ENCODE data around the gene NLRC5. TPM values are rescaled to one million over a fixed set of nuclear protein-coding genes. Genes with fewer than 3 reads are reported as not detected.
A peak's percentile ranks its signal among the peaks of the same experiment; 100 is the strongest.
"Not testable (repeated sequence)": the region's sequence is repeated elsewhere in the genome, so short reads cannot be mapped to it uniquely, and the experiment has no call there.

NLRC5 gene
- total and polyA plus RNA-seq, 5 donors from 2014 or later, result 75.3 to 842 (median 98.2) TPM

- H3K4me1 ChIP-seq (ENCODE audit: control insufficient read depth, insufficient read depth, low read length, poor library complexity, severe bottlenecking), result peaks cover 22% of the 10 kb centered on the region
- H3K9me3 ChIP-seq (ENCODE audit: control insufficient read depth in 2 of 2, low read length in 2 of 2), result no peaks in the 10 kb centered on the region
- peak overlapping the region in 1 of 3 donors; percentile 63 for H3K27ac Mint-ChIP-seq
- H3K36me3 Mint-ChIP-seq, result no peaks in the 10 kb centered on the region
- no peak overlapping the region for H3K4me3 ChIP-seq (ENCODE audit: low read depth, low read length)
- H3K27me3 Mint-ChIP-seq, result no peaks in the 10 kb centered on the region
- H3K4me1 Mint-ChIP-seq, result peaks cover 8 to 52% (median 35%) of the 10 kb centered on the region in 4 donors
- no peaks in the 10 kb centered on the region for H3K36me3 ChIP-seq (ENCODE audit: control insufficient read depth, insufficient read depth, low read length)
- no peaks in the 10 kb centered on the region for H3K9me3 Mint-ChIP-seq
- ATAC-seq (ENCODE audit: low read depth in 2 of 2) (no peak), DNase-seq (no peak)
- H3K4me3 Mint-ChIP-seq, result peak overlapping the region in 1 of 4 donors; percentile 16
- no peaks in the 10 kb centered on the region for H3K27me3 ChIP-seq (ENCODE audit: control insufficient read depth, insufficient read depth, low read length)
- H3K27ac ChIP-seq (ENCODE audit: insufficient read depth, low read length, poor library complexity, severe bottlenecking), result no peak overlapping the region
Observed at GRCh38 chr16:56973294-56973689, 16.1 kb upstream of the NLRC5 start.

DNA sequence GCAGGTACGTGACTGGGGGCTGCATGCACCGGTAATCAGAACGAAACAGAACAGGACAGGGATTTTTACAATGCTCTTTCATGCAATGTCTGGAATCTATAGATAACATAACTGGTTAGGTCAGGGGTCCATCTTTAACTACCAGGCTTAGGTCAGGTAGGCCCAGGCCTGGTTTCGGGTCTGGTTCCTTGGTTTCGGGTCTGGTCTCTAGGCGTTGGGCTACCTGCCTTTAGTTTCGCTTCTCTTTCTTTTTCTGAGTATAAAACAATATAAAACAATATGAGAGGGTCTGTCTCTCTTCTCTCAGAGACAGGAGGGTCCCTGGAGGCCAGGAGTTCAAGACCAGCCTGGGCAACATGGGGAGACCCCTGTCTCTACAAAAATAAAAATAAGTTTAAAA lies 15.5 kb upstream of the NLRC5 start:
- peaks cover 22% of the 10 kb centered on the region for H3K4me1 ChIP-seq (ENCODE audit: control insufficient read depth, insufficient read depth, low read length, poor library complexity, severe bottlenecking)
- not testable (repeated sequence) for ATAC-seq (ENCODE audit: low read depth in 2 of 2); DNase-seq; H3K27me3 Mint-ChIP-seq; H3K36me3 Mint-ChIP-seq; H3K4me3 Mint-ChIP-seq; H3K9me3 Mint-ChIP-seq; H3K36me3 ChIP-seq (ENCODE audit: control insufficient read depth, insufficient read depth, low read length); H3K9me3 ChIP-seq (ENCODE audit: control insufficient read depth in 2 of 2, low read length in 2 of 2); H3K27me3 ChIP-seq (ENCODE audit: control insufficient read depth, insufficient read depth, low read length); H3K4me3 ChIP-seq (ENCODE audit: low read depth, low read length); H3K27ac ChIP-seq (ENCODE audit: insufficient read depth, low read length, poor library complexity, severe bottlenecking)
- H3K4me1 Mint-ChIP-seq, result peaks cover 9 to 53% (median 33%) of the 10 kb centered on the region in 4 donors
- H3K27ac Mint-ChIP-seq, result peak overlapping the region; percentile 27 to 70 (median 63)

DNA sequence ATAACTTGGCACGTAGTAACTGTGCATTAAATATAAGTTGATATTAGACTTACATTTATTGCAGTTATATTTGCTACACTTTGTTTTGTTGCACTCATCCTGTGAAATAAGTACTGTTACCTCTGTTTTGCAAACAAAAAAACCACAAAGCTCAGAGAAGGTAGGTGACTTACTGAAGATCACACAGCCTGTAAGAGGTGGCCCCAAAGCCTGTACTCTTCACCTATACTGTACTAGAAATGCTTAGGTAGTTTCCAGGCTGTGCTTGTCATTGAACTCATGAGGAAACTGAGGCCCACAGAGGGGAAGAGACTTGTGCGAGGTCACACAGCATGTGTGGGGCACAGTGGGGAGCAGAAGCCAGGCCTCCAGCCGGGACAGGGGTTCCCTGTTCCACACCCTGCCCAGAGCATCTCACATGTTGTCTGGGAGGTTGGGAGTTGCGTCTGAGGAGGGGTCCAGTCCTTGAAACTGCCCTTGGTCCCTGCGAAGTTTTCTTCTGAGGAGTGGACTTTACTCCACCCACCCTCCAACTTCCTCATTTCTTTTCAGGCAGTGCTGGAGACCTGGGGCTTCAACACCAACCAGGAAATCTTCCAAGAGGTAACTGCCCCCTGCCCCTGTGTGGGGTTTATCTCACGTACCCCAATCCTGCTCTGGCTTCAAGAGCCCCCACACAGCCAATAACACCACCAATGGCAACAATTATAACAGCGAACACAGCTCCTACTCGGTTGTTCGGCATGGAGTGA lies 14.6 kb upstream of the NLRC5 start:
- no peak overlapping the region for H3K27ac ChIP-seq (ENCODE audit: insufficient read depth, low read length, poor library complexity, severe bottlenecking)
- ATAC-seq (ENCODE audit: low read depth in 2 of 2), result peak in 1 of 2 donors; percentile 52
- H3K27ac Mint-ChIP-seq, result peak overlapping the region; percentile 27 to 63 (median 57)
- no peak for DNase-seq
- no peaks in the 10 kb centered on the region for H3K27me3 ChIP-seq (ENCODE audit: control insufficient read depth, insufficient read depth, low read length)
- no peaks in the 10 kb centered on the region for H3K36me3 ChIP-seq (ENCODE audit: control insufficient read depth, insufficient read depth, low read length)
- H3K4me3 Mint-ChIP-seq, result peak overlapping the region in 3 of 4 donors; percentile 32 to 63 (median 42)
- H3K4me1 Mint-ChIP-seq, result peaks cover 12 to 56% (median 33%) of the 10 kb centered on the region in 4 donors
- no peaks in the 10 kb centered on the region for H3K36me3 Mint-ChIP-seq
- H3K4me1 ChIP-seq (ENCODE audit: control insufficient read depth, insufficient read depth, low read length, poor library complexity, severe bottlenecking), result peaks cover 22% of the 10 kb centered on the region
- no peaks in the 10 kb centered on the region for H3K9me3 Mint-ChIP-seq
- H3K27me3 Mint-ChIP-seq, result no peaks in the 10 kb centered on the region
- H3K9me3 ChIP-seq (ENCODE audit: control insufficient read depth in 2 of 2, low read length in 2 of 2), result no peaks in the 10 kb centered on the region
- no peak overlapping the region for H3K4me3 ChIP-seq (ENCODE audit: low read depth, low read length)

DNA sequence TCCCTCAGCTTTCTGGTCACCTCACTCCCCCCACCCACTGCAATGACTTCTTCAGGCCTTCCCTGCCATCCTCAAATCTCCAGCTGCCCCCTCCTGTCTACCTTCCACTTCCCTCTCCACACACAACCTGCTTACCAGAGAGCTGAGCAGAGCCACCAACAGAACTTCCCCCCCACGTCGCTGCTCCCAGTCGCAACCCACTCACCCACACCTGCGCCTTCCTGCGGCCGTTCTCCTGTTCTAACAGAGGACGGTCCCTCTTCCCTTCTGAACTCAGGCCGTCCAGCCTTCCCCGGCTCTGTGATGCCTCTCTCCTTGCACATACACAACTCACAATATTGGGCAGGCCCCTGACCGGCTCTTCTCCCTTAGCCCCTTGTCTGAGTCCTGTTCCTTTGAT lies 13.6 kb upstream of the NLRC5 start:
- Histone ChIP-seq H3K4me3 (ENCODE audit: low read depth, low read length) (no peak overlapping the region), H3K27me3 (ENCODE audit: control insufficient read depth, insufficient read depth, low read length) (no peaks in the 10 kb centered on the region), H3K9me3 (ENCODE audit: control insufficient read depth in 2 of 2, low read length in 2 of 2) (no peaks in the 10 kb centered on the region), H3K27ac (ENCODE audit: insufficient read depth, low read length, poor library complexity, severe bottlenecking) (no peak overlapping the region), H3K4me1 (ENCODE audit: control insufficient read depth, insufficient read depth, low read length, poor library complexity, severe bottlenecking) (peaks cover 22% of the 10 kb centered on the region), H3K36me3 (ENCODE audit: control insufficient read depth, insufficient read depth, low read length) (no peaks in the 10 kb centered on the region)
- peaks cover 12 to 61% (median 34%) of the 10 kb centered on the region in 4 donors for H3K4me1 Mint-ChIP-seq
- ATAC-seq (ENCODE audit: low read depth in 2 of 2), result no peak
- H3K27me3 Mint-ChIP-seq, result no peaks in the 10 kb centered on the region
- no peaks in the 10 kb centered on the region for H3K9me3 Mint-ChIP-seq
- H3K4me3 Mint-ChIP-seq, result peak overlapping the region in 2 of 4 donors; percentile 5 to 44
- no peak for DNase-seq
- H3K36me3 Mint-ChIP-seq, result no peaks in the 10 kb centered on the region
- peak overlapping the region in 2 of 3 donors; percentile 27 to 40 for H3K27ac Mint-ChIP-seq

GRCh38 chr16:56977216-56977615 lies 12.1 kb upstream of the NLRC5 start:
- H3K27ac Mint-ChIP-seq, result no peak overlapping the region
- H3K4me1 ChIP-seq (ENCODE audit: control insufficient read depth, insufficient read depth, low read length, poor library complexity, severe bottlenecking), result peaks cover 17% of the 10 kb centered on the region
- DNase-seq, result no peak
- H3K4me1 Mint-ChIP-seq, result peaks cover 12 to 65% (median 34%) of the 10 kb centered on the region in 4 donors
- H3K4me3 Mint-ChIP-seq, result peak overlapping the region in 1 of 4 donors; percentile 54
- no peaks in the 10 kb centered on the region for H3K9me3 Mint-ChIP-seq
- no peak overlapping the region for H3K4me3 ChIP-seq (ENCODE audit: low read depth, low read length)
- H3K27me3 Mint-ChIP-seq, result no peaks in the 10 kb centered on the region
- no peaks in the 10 kb centered on the region for H3K9me3 ChIP-seq (ENCODE audit: control insufficient read depth in 2 of 2, low read length in 2 of 2)
- no peak for ATAC-seq (ENCODE audit: low read depth in 2 of 2)
- no peak overlapping the region for H3K27ac ChIP-seq (ENCODE audit: insufficient read depth, low read length, poor library complexity, severe bottlenecking)
- H3K36me3 ChIP-seq (ENCODE audit: control insufficient read depth, insufficient read depth, low read length), result no peaks in the 10 kb centered on the region
- H3K36me3 Mint-ChIP-seq, result peaks cover 11% of the 10 kb centered on the region
- no peaks in the 10 kb centered on the region for H3K27me3 ChIP-seq (ENCODE audit: control insufficient read depth, insufficient read depth, low read length)

DNA sequence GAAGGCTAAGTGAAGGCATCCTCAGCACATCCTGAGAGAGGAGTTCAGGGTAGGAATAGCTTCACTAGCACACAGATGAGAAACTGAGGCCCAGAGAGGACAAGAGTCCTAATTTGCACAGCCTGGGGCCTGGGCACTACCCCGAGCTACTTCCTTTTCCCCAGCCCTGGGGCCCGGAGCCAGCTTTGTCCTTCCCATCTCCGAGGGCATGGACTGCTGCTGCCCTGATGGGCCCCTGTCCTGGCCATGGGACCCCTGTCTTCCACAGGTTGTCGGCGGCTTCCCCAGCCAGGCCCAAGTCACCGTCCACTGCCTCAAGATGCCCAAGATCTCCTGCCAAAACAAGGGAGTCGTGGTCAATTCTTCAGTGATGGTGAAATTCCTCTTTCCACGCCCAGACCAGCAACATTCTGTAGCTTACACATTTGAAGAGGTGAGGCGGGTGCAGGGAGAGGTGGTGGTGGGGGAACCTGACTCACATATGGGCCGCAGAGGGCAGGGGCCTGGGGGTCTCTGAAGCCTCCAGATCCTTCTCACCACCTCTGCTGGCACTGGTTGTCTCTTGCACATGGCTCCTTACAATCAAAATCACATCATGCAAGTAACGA lies 11.4 kb upstream of the NLRC5 start:
- H3K4me1 ChIP-seq (ENCODE audit: control insufficient read depth, insufficient read depth, low read length, poor library complexity, severe bottlenecking), result peaks cover 17% of the 10 kb centered on the region
- Mint-ChIP-seq H3K27ac (peak overlapping the region in 2 of 3 donors; percentile 33 to 35), H3K9me3 (no peaks in the 10 kb centered on the region), H3K4me1 (peaks cover 12 to 65% (median 38%) of the 10 kb centered on the region in 4 donors), H3K4me3 (no peak overlapping the region), H3K36me3 (peaks cover 18% of the 10 kb centered on the region), H3K27me3 (no peaks in the 10 kb centered on the region)
- H3K36me3 ChIP-seq (ENCODE audit: control insufficient read depth, insufficient read depth, low read length), result peaks cover 3% of the 10 kb centered on the region
- no peak overlapping the region for H3K27ac ChIP-seq (ENCODE audit: insufficient read depth, low read length, poor library complexity, severe bottlenecking)
- H3K4me3 ChIP-seq (ENCODE audit: low read depth, low read length), result no peak overlapping the region
- ATAC-seq (ENCODE audit: low read depth in 2 of 2) (no peak), DNase-seq (no peak)
- no peaks in the 10 kb centered on the region for H3K9me3 ChIP-seq (ENCODE audit: control insufficient read depth in 2 of 2, low read length in 2 of 2)
- no peaks in the 10 kb centered on the region for H3K27me3 ChIP-seq (ENCODE audit: control insufficient read depth, insufficient read depth, low read length)

DNA sequence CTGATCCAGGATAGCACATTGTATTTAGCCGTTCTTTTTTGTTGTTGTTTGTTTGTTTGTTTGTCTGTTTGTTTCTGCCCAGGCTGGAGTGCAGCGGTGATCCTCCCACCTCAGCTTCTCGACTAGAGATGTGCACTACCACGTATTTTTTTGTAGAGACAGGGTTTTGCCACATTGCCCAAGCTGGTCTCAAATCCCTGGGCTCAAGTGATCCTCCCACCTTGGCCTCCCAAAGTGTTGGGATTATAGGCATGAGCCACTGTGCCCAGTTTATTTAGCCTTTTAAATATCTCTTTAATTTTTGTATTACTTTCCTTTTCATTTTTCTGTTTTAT lies 9.2 kb upstream of the NLRC5 start:
- H3K4me3 Mint-ChIP-seq, result no peak overlapping the region
- ATAC-seq (ENCODE audit: low read depth in 2 of 2) (no peak), DNase-seq (no peak)
- H3K4me1 ChIP-seq (ENCODE audit: control insufficient read depth, insufficient read depth, low read length, poor library complexity, severe bottlenecking), result peaks cover 14% of the 10 kb centered on the region
- peak overlapping the region in 2 of 3 donors; percentile 50 to 79 for H3K27ac Mint-ChIP-seq
- no peak overlapping the region for H3K4me3 ChIP-seq (ENCODE audit: low read depth, low read length)
- H3K27me3 ChIP-seq (ENCODE audit: control insufficient read depth, insufficient read depth, low read length), result no peaks in the 10 kb centered on the region
- peaks cover 8 to 64% (median 31%) of the 10 kb centered on the region in 4 donors for H3K4me1 Mint-ChIP-seq
- peaks cover 26% of the 10 kb centered on the region for H3K36me3 Mint-ChIP-seq
- peaks cover 10% of the 10 kb centered on the region for H3K36me3 ChIP-seq (ENCODE audit: control insufficient read depth, insufficient read depth, low read length)
- no peaks in the 10 kb centered on the region for H3K9me3 ChIP-seq (ENCODE audit: control insufficient read depth in 2 of 2, low read length in 2 of 2)
- H3K27ac ChIP-seq (ENCODE audit: insufficient read depth, low read length, poor library complexity, severe bottlenecking), result no peak overlapping the region
- no peaks in the 10 kb centered on the region for H3K9me3 Mint-ChIP-seq
- H3K27me3 Mint-ChIP-seq, result no peaks in the 10 kb centered on the region
